HCT116 (cell line): ENCODE results near the gene MRAP2. TPM values are rescaled to one million over a fixed set of nuclear protein-coding genes. Genes with fewer than 3 reads are reported as not detected.
"Not testable (repeated sequence)": the region's sequence is repeated elsewhere in the genome, so short reads cannot be mapped to it uniquely, and the experiment has no call there.

Experiments used
- ATAC-seq: fragments of 200-7000 bp; cut with Tn5 transposase; 2 replicates; pipeline ENCODE4 v1.9.1; 2020; ENCODE audit warnings: mild to moderate bottlenecking, moderate library complexity
- BruUV-seq: library from RNA; stranded (reverse); fragments of 400-500 nt; replicated peaks from 2 replicates; lab custom pipeline; 2021; lab: Mats Ljungman, UMichigan
- CTCF ChIA-PET: fragments of 300-600 bp; sonication (Branson Sonifier 250); formaldehyde crosslinking; loops from one replicate; lab custom pipeline; 2021; ENCODE audit warnings: antibody characterized with exemption; lab: Charles Lee
- POLR2A ChIA-PET: fragments of 300-600, 350-600 bp; sonication (Branson Sonifier 250); formaldehyde crosslinking; loops from one replicate; lab custom pipeline; 2021; ENCODE audit warnings: antibody characterized with exemption; lab: Charles Lee
- RAD21 ChIA-PET, 2 experiments: fragments of 300-600 bp; sonication (Branson Sonifier 250); formaldehyde crosslinking; loops; one replicate each; lab custom pipeline; 2023; ENCODE audit warnings: low total read pairs in 2 of 2; ENCODE audit not compliant: uncharacterized antibody in 2 of 2, unreplicated experiment in 2 of 2, low non-redundant PET in 1 of 2; lab: Charles Lee
- DNase-seq: peaks from one replicate; pipeline ENCODE4 v3.0.0-alpha.2; 2010; ENCODE audit warnings: low read depth, low spot score
- H2AFZ ChIP-seq: fragments of 200-600 bp; shearing (Covaris generic), sonication (generic); 2 replicates; pipeline ENCODE4 v1.6.1; 2017; ENCODE audit warnings: low read depth, mixed run types, mixed read lengths, antibody characterized with exemption, low read length; ENCODE audit not compliant: poor library complexity, severe bottlenecking
- H3K27ac ChIP-seq: 2 replicates; pipeline ENCODE4 v1.5.1; 2012; ENCODE audit warnings: low read depth, low read length
- H3K27me3 ChIP-seq: fragments of 200-600 bp; sonication (generic); 2 replicates; pipeline ENCODE4 v1.6.1; 2016; ENCODE audit warnings: mixed run types, low read length, mixed read lengths; ENCODE audit not compliant: insufficient read depth
- H3K36me3 ChIP-seq, 2 experiments: fragments of 200-500 bp in 1 of 2; fragments of 200-600 bp in 1 of 2; sonication (Bioruptor generic) in 1 of 2; sonication (generic) in 1 of 2; 2 replicates each; pipeline versions ENCODE4 v1.5.1 to v1.6.1; 2014 to 2016; ENCODE audit warnings: low read length in 2 of 2, inconsistent platforms in 1 of 2, mixed read lengths in 1 of 2, mixed run types in 1 of 2; ENCODE audit not compliant: insufficient read depth in 2 of 2, control insufficient read depth in 1 of 2
- H3K4me1 ChIP-seq, 2 experiments: fragments of 200-600 bp in 1 of 2; sonication (generic) in 1 of 2; 2 replicates each; pipeline versions ENCODE4 v1.5.1 to v1.6.1; 2012 to 2017; ENCODE audit warnings: low read length in 2 of 2, inconsistent platforms in 1 of 2, mild to moderate bottlenecking in 1 of 2, mixed read lengths in 1 of 2, mixed run types in 1 of 2, moderate library complexity in 1 of 2; ENCODE audit not compliant: insufficient read depth in 2 of 2, control insufficient read depth in 1 of 2
- H3K4me2 ChIP-seq: fragments of 200-600 bp; sonication (generic); 2 replicates; pipeline ENCODE4 v1.6.1; 2017; ENCODE audit warnings: mixed run types, low read length, mixed read lengths
- H3K4me3 ChIP-seq, 2 experiments: fragments of 200-600 bp in 1 of 2; sonication (generic) in 1 of 2; replicated peaks in 1 of 2; 2 replicates each; pipeline ENCODE4 v1.5.1; 2011 to 2016; ENCODE audit warnings: low read length in 2 of 2, control low read depth in 1 of 2, low read depth in 1 of 2, mild to moderate bottlenecking in 1 of 2, mixed read lengths in 1 of 2, mixed run types in 1 of 2
- H3K79me2 ChIP-seq: fragments of 200-600 bp; sonication (generic); 2 replicates; pipeline ENCODE4 v1.6.1; 2017; ENCODE audit warnings: mild to moderate bottlenecking, mixed run types, low read length, moderate library complexity, mixed read lengths; ENCODE audit not compliant: insufficient read depth
- H3K9ac ChIP-seq: fragments of 200-600 bp; sonication (generic); 2 replicates; pipeline ENCODE4 v1.6.1; 2016; ENCODE audit warnings: low read length, mixed read lengths
- H3K9me2 ChIP-seq: fragments of 200-600 bp; sonication (generic), shearing (Covaris generic); 2 replicates; pipeline ENCODE4 v1.6.1; 2017; ENCODE audit warnings: mixed run types, mild to moderate bottlenecking, moderate library complexity; ENCODE audit not compliant: insufficient read depth
- H3K9me3 ChIP-seq, 2 experiments: fragments of 200-500 bp in 1 of 2; fragments of 200-600 bp in 1 of 2; sonication (Bioruptor generic) in 1 of 2; sonication (generic) in 1 of 2; 2 replicates each; pipeline ENCODE4 v1.6.1; 2014 to 2017; ENCODE audit warnings: low read length in 2 of 2, mixed read lengths in 2 of 2, inconsistent platforms in 1 of 2, low read depth in 1 of 2, mild to moderate bottlenecking in 1 of 2, mixed run types in 1 of 2, moderate library complexity in 1 of 2; ENCODE audit not compliant: control insufficient read depth in 1 of 2, insufficient read depth in 1 of 2
- H4K20me1 ChIP-seq: fragments of 200-600 bp; sonication (generic), shearing (Covaris generic); 2 replicates; pipeline ENCODE4 v1.6.1; 2017; ENCODE audit warnings: mixed run types, mild to moderate bottlenecking, moderate library complexity; ENCODE audit not compliant: insufficient read depth
- CBX3 ChIP-seq: IDR thresholded peaks from 2 replicates; pipeline ENCODE4 v1.6.1; 2012; ENCODE audit warnings: low read depth
- CEBPB ChIP-seq: IDR thresholded peaks from 2 replicates; pipeline ENCODE4 v1.6.1; 2012; ENCODE audit warnings: low read depth
- EGR1 ChIP-seq: IDR thresholded peaks from 2 replicates; pipeline ENCODE4 v1.6.1; 2012; ENCODE audit warnings: low read depth
- ELF1 ChIP-seq: IDR thresholded peaks from 2 replicates; pipeline ENCODE4 v1.6.1; 2012; ENCODE audit warnings: low read depth, borderline replicate concordance
- EZH2 ChIP-seq: fragments of 200-600 bp; sonication (generic); IDR thresholded peaks from 2 replicates; pipeline ENCODE4 v1.6.1; 2017; ENCODE audit warnings: antibody characterized with exemption, mixed run types
- EZH2phosphoT487 ChIP-seq: fragments of 200-600 bp; IDR thresholded peaks from 2 replicates; pipeline ENCODE4 v1.6.1; 2018; ENCODE audit warnings: antibody characterized with exemption, borderline replicate concordance
- JUND ChIP-seq: IDR thresholded peaks from 2 replicates; pipeline ENCODE4 v1.6.1; 2012
- TCF7L2 ChIP-seq: IDR thresholded peaks from 2 replicates; pipeline ENCODE4 v1.7.0; 2011; ENCODE audit warnings: borderline replicate concordance, inconsistent platforms; ENCODE audit not compliant: insufficient read depth, insufficient read length; ENCODE audit errors: extremely low read depth
- ZFX ChIP-seq: fragments of 450-650 bp; IDR thresholded peaks from 2 replicates; pipeline ENCODE4 v1.6.1; 2017
- intact Hi-C: fragments of 100-400 bp; cut with micrococcal nuclease; formaldehyde crosslinking; loops from 2 replicates; pipeline ENCODE4 v1.10.0; 2022
- total RNA-seq: library from RNA; stranded (reverse); gene quantifications from one replicate; pipeline ENCODE4 v1.2.1, GENCODE V29; 2021; ENCODE audit not compliant: unreplicated experiment
- TF ChIP-seq, protein P1 (sequence below): IDR thresholded peaks from 2 replicates; pipeline ENCODE4 v1.6.1; 2011; ENCODE audit warnings: mild to moderate bottlenecking, low read length, moderate library complexity; ENCODE audit not compliant: insufficient replicate concordance; ENCODE audit errors: extremely low read depth
- TF ChIP-seq, protein P2 (sequence below), 3 experiments: fragments of 200-600 bp in 1 of 3; sonication (generic) in 1 of 3; IDR thresholded peaks in 2 of 3; conservative IDR thresholded peaks in 1 of 3; 2 replicates each; pipeline ENCODE4 v1.5.1; 2012 to 2017; ENCODE audit warnings: low read depth in 2 of 3, low read length in 2 of 3, antibody characterized with exemption in 1 of 3, borderline replicate concordance in 1 of 3, control low read depth in 1 of 3, mild to moderate bottlenecking in 1 of 3, mixed read lengths in 1 of 3, mixed run types in 1 of 3, moderate library complexity in 1 of 3; ENCODE audit not compliant: insufficient read depth in 1 of 3

The MRAP2 gene
- total RNA-seq, 1 experiment from 2014 or later, result 1.4 TPM

DNA sequence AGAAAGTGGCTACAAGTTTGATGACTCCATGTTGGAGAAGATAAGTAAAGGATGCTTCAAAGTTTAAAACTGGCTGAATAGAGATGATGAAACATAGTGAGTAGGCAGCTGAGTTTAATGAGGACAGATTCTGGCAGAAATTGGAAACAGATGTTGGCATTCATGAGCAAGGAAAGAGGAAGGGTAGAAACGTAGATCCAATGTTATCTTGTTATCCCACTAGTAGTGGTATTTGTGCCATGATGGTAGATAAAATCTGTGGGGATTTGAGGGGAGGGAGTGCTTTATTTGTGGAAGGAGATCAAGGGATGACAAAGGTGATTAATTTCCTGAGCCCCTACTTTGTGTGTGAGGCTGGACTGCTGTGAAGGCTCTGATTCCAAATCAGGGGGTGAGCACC, 69.5 kb downstream of the MRAP2 start:
- no peak overlapping the region for H2AFZ ChIP-seq
- TF ChIP-seq, protein P1, sequence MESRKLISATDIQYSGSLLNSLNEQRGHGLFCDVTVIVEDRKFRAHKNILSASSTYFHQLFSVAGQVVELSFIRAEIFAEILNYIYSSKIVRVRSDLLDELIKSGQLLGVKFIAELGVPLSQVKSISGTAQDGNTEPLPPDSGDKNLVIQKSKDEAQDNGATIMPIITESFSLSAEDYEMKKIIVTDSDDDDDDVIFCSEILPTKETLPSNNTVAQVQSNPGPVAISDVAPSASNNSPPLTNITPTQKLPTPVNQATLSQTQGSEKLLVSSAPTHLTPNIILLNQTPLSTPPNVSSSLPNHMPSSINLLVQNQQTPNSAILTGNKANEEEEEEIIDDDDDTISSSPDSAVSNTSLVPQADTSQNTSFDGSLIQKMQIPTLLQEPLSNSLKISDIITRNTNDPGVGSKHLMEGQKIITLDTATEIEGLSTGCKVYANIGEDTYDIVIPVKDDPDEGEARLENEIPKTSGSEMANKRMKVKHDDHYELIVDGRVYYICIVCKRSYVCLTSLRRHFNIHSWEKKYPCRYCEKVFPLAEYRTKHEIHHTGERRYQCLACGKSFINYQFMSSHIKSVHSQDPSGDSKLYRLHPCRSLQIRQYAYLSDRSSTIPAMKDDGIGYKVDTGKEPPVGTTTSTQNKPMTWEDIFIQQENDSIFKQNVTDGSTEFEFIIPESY, result no peak
- TF ChIP-seq ZFX, result no peak
- TF ChIP-seq EZH2phosphoT487, result no peak
- no peak for TF ChIP-seq CEBPB
- no peak for TF ChIP-seq EZH2
- TF ChIP-seq TCF7L2, result no peak
- no peak for TF ChIP-seq CBX3
- TF ChIP-seq, protein P2, sequence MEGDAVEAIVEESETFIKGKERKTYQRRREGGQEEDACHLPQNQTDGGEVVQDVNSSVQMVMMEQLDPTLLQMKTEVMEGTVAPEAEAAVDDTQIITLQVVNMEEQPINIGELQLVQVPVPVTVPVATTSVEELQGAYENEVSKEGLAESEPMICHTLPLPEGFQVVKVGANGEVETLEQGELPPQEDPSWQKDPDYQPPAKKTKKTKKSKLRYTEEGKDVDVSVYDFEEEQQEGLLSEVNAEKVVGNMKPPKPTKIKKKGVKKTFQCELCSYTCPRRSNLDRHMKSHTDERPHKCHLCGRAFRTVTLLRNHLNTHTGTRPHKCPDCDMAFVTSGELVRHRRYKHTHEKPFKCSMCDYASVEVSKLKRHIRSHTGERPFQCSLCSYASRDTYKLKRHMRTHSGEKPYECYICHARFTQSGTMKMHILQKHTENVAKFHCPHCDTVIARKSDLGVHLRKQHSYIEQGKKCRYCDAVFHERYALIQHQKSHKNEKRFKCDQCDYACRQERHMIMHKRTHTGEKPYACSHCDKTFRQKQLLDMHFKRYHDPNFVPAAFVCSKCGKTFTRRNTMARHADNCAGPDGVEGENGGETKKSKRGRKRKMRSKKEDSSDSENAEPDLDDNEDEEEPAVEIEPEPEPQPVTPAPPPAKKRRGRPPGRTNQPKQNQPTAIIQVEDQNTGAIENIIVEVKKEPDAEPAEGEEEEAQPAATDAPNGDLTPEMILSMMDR (IDR thresholded peaks at IDR 0.05 in 2 of 3, conservative IDR thresholded peaks at IDR 0.05 in 1 of 3; ENCODE audit: borderline replicate concordance in 1 of 3, insufficient read depth in 1 of 3, low read depth in 2 of 3, low read length in 2 of 3), result no peak
- no peak for TF ChIP-seq ELF1
- no peak for TF ChIP-seq EGR1
- TF ChIP-seq JUND, result no peak
- TF ChIP-seq, all 23 proteins: peak for 0
- no peak overlapping the region for H3K27ac ChIP-seq
- BruUV-seq, result no TSS peak
- ChIA-PET POLR2A (no interaction called here), CTCF (no interaction called here), RAD21 (no interaction called here)
- H3K27me3 ChIP-seq, result no peaks in the 10 kb centered on the region
- H3K79me2 ChIP-seq, result no peaks in the 10 kb centered on the region
- H3K9me2 ChIP-seq, result no peaks in the 10 kb centered on the region
- no peaks in the 10 kb centered on the region for H3K9me3 ChIP-seq
- no peaks in the 10 kb centered on the region for H3K4me1 ChIP-seq
- DNase-seq (no peak), ATAC-seq (no peak)
- intact Hi-C loops, result no loop called here
- no peaks in the 10 kb centered on the region for H4K20me1 ChIP-seq
- no peaks in the 10 kb centered on the region for H3K36me3 ChIP-seq
- H3K4me2 ChIP-seq, result no peak overlapping the region
- H3K4me3 ChIP-seq, result no peak overlapping the region
- H3K9ac ChIP-seq, result no peak overlapping the region

DNA sequence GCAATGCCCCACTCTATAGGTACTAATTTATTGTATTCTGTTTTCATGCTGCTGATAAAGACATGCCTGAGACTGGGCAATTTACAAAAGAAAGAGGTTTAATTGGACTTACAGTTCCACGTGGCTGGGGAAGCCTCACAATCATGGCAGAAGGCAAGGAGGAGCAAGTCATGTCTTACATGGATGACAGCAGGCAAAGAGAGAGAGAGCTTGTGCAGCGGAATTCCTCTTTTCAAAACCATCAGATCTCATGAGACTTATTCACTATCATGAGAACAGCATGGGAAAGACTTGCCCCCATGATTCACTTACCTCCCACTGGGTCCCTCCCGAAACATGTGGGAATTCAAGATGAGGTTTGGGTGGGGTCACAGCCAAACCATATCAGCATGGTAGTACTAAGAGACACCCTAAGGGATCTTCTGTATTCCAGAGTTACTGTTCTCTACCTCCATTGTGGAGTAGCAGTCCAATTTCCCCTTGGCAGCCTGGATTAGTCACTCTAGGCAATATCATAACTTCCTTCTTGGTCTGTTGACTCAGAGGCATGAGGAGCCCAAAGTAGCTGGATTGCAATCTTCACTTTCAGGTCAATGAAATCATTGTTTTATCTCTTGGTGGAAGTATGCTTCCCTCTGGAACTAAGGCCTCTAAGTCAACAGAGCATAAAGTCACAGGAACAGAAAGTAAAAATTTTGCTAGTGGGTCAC, 71.8 kb downstream of the MRAP2 start:
- H2AFZ ChIP-seq, H3K36me3 ChIP-seq, DNase-seq, H3K79me2 ChIP-seq, H3K4me2 ChIP-seq, H3K27ac ChIP-seq, H3K4me3 ChIP-seq, ATAC-seq, intact Hi-C loops, H3K9ac ChIP-seq, POLR2A ChIA-PET, H3K9me2 ChIP-seq, H3K4me1 ChIP-seq, H4K20me1 ChIP-seq, BruUV-seq, H3K27me3 ChIP-seq, CTCF ChIA-PET, H3K9me3 ChIP-seq, RAD21 ChIA-PET: not testable (repeated sequence)
